Prostate gland (tissue), 2 donors: ENCODE measurements around the gene NHS. TPM values are rescaled to one million over a fixed set of nuclear protein-coding genes. Genes with fewer than 3 reads are reported as not detected.
"Not testable (repeated sequence)": the region's sequence is repeated elsewhere in the genome, so short reads cannot be mapped to it uniquely, and the experiment has no call there.

ENCODE experiments used
- DNase-seq: peaks from one replicate; pipeline ENCODE4 v3.0.0-alpha.2; 2019; ENCODE audit warnings: low spot score
- H3K27ac ChIP-seq, 2 donors: fragments of 200-600 bp; sonication (generic); 2 replicates each; pipeline ENCODE4 v1.5.1; 2017 to 2019
- H3K27me3 ChIP-seq: fragments of 200-600 bp; sonication (generic); replicated peaks from 2 replicates; pipeline ENCODE4 v1.5.1; 2019; ENCODE audit not compliant: insufficient read depth
- H3K36me3 ChIP-seq, 2 donors: fragments of 200-600 bp; sonication (generic); 1 replicate in 1 of 2; 2 replicates in 1 of 2; pipeline versions ENCODE4 v1.5.1 to v1.8.1; 2017 to 2019
- H3K4me1 ChIP-seq: fragments of 200-600 bp; sonication (generic); replicated peaks from 2 replicates; pipeline ENCODE4 v1.5.1; 2019
- H3K4me3 ChIP-seq, 2 donors: fragments of 200-600 bp; sonication (generic); 2 replicates each; pipeline ENCODE4 v1.5.1; 2017 to 2019
- H3K9me3 ChIP-seq: fragments of 200-600 bp; sonication (generic); 2 replicates; pipeline ENCODE4 v1.5.1; 2017
- POLR2A ChIP-seq: fragments of 450-650 bp; IDR thresholded peaks from one replicate; pipeline ENCODE4 v1.6.1; 2016; ENCODE audit warnings: antibody characterized with exemption, mild to moderate bottlenecking
- POLR2AphosphoS5 ChIP-seq: sonication (generic); formaldehyde crosslinking; IDR thresholded peaks from one replicate; pipeline ENCODE4 v1.6.1; 2017; ENCODE audit warnings: antibody characterized with exemption
- WGBS: methylation state at CpG from one replicate; pipeline ENCODE4 v1.1.5; 2018; 5-methylcytosine and 5-hydroxymethylcytosine counted together
- intact Hi-C: fragments of 100-400 bp; cut with DNase I; formaldehyde crosslinking; loops from one replicate; pipeline ENCODE4 v1.14.2; 2022
- total RNA-seq, 2 donors: library from RNA; depleted of rRNA; stranded (reverse); fragments of >200 nt; gene quantifications; one replicate each; pipeline ENCODE4 v1.1.0, GENCODE V29; 2016
- TF ChIP-seq, protein P1 (sequence below), 4 experiments: fragments of 200-600 bp in 2 of 4; fragments of 450-650 bp in 2 of 4; sonication (generic) in 2 of 4; IDR thresholded peaks; 1 replicate in 3 of 4; 2 replicates in 1 of 4; pipeline ENCODE4 v1.5.1; 2016 to 2019; ENCODE audit warnings: antibody characterized with exemption in 4 of 4, mild to moderate bottlenecking in 2 of 4, moderate library complexity in 2 of 4

Gene NHS
- total RNA-seq, 2 donors from 2014 or later: 4.8 to 17.7 TPM

DNA sequence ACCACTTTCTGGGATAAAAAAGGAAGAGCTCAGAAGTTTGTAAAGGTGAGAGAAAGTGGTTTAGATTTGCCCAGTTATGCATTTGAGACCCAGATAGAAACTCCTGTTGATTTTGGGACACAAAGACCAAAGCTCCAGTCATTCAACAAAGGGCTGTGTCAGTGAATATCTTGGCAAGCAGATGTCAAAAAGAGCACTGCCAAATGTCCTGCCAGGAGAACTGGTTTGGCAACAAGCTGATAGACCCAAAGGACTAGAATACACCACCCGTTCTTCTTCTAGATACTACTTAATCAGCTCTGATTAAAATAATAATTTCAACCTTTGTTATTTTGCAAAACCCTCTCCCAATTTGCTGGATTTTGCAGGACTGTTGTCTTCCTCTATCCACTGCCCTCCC, 121.4 kb downstream of the NHS start:
- WGBS: 31% methylated on average over 1 of the region's 1 CpG
- TF ChIP-seq, protein P1, sequence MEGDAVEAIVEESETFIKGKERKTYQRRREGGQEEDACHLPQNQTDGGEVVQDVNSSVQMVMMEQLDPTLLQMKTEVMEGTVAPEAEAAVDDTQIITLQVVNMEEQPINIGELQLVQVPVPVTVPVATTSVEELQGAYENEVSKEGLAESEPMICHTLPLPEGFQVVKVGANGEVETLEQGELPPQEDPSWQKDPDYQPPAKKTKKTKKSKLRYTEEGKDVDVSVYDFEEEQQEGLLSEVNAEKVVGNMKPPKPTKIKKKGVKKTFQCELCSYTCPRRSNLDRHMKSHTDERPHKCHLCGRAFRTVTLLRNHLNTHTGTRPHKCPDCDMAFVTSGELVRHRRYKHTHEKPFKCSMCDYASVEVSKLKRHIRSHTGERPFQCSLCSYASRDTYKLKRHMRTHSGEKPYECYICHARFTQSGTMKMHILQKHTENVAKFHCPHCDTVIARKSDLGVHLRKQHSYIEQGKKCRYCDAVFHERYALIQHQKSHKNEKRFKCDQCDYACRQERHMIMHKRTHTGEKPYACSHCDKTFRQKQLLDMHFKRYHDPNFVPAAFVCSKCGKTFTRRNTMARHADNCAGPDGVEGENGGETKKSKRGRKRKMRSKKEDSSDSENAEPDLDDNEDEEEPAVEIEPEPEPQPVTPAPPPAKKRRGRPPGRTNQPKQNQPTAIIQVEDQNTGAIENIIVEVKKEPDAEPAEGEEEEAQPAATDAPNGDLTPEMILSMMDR (IDR thresholded peaks at IDR 0.05): no peak
- TF ChIP-seq POLR2AphosphoS5: peak; percentile 64
- peak; percentile 72 for DNase-seq
- intact Hi-C loops: no loop called here
- no peak overlapping the region for H3K27ac ChIP-seq
- no peaks in the 10 kb centered on the region for H3K9me3 ChIP-seq
- H3K36me3 ChIP-seq: no peaks in the 10 kb centered on the region
- no peaks in the 10 kb centered on the region for H3K4me1 ChIP-seq
- H3K27me3 ChIP-seq: no peaks in the 10 kb centered on the region
- no peak overlapping the region for H3K4me3 ChIP-seq

DNA sequence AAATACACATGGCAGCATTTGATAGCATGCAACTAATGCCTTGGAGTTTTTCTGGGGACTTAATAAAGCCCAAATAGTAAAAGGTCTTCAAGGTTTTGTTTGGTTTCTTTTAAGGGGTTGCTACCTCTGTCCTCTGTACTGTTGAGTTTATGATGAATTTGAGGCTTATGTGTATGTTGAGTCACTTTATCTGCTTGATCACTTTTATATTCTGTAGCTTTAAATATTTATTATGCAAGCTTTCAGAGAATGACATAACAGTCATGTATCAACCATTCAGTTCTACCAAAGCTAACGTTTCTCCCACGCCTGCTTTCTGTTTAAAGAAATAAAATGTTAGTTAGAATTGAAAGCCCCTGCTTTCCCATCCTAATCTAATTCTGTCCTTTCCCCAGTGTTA, 122.2 kb downstream of the NHS start:
- 38% methylated on average over 2 of the region's 2 CpGs for WGBS
- Histone ChIP-seq H3K27ac (no peak overlapping the region), H3K4me3 (no peak overlapping the region), H3K27me3 (no peaks in the 10 kb centered on the region), H3K4me1 (no peaks in the 10 kb centered on the region), H3K9me3 (no peaks in the 10 kb centered on the region), H3K36me3 (no peaks in the 10 kb centered on the region)
- DNase-seq: no peak
- TF ChIP-seq POLR2A: no peak
- no peak for TF ChIP-seq POLR2AphosphoS5
- TF ChIP-seq, protein P1 (IDR thresholded peaks at IDR 0.05): no peak
- intact Hi-C loops: no loop called here

DNA sequence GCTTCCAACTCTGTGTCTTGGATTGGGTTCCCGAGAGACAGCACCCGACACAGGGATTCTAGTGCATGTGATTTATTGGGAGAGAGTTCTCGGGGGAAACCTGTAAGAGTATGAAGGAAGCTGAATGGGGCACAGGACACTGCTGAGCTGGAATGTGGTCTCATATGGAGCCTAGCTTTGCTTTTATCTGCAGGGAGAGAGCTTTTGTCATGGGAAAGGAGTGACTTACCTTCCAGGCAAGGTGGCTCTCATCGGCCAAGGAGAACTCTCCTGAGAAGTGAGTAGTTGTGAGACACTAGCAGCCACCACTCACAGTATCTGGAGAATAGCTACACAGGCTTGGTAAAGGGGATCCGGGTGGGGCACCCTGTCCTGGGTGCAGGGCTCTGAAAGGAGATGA, 124.5 kb downstream of the NHS start:
- H3K27ac ChIP-seq: no peak overlapping the region
- TF ChIP-seq POLR2AphosphoS5 (no peak), POLR2A (no peak)
- TF ChIP-seq, protein P1 (IDR thresholded peaks at IDR 0.05): no peak
- WGBS: 91% methylated on average over 5 of the region's 5 CpGs
- no peak overlapping the region for H3K4me3 ChIP-seq
- H3K27me3 ChIP-seq: no peaks in the 10 kb centered on the region
- intact Hi-C loops: no loop called here
- DNase-seq: no peak
- H3K4me1 ChIP-seq: no peaks in the 10 kb centered on the region
- H3K36me3 ChIP-seq: no peaks in the 10 kb centered on the region
- H3K9me3 ChIP-seq: no peaks in the 10 kb centered on the region

DNA sequence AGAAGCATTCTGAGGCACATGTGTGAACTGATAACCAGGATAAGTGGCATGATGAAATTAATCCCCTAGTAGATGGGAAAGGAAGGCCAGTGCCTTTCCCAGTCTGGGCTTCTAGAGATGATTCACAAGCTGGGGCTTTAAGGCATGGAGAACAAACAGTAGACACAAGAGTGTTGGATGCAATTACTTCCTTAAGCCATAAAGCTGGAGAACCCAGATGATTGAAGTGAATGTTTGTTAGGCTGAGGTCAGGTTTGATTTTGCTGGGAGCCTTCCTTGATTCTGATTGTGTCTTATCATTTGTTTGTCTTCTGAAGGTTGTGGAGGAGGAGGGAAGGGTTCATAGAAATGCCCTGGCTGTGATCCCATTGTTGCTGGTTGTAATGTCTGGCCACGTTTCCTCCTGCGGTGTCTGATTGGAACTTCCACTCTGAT, 125.2 kb downstream of the NHS start:
- Histone ChIP-seq H3K27ac (no peak overlapping the region), H3K27me3 (no peaks in the 10 kb centered on the region), H3K4me1 (no peaks in the 10 kb centered on the region), H3K9me3 (no peaks in the 10 kb centered on the region), H3K4me3 (no peak overlapping the region), H3K36me3 (no peaks in the 10 kb centered on the region)
- 20% methylated on average over 1 of the region's 2 CpGs for WGBS
- TF ChIP-seq, protein P1 (IDR thresholded peaks at IDR 0.05): no peak
- TF ChIP-seq POLR2AphosphoS5 (no peak), POLR2A (no peak)
- intact Hi-C loops: no loop called here
- no peak for DNase-seq

DNA sequence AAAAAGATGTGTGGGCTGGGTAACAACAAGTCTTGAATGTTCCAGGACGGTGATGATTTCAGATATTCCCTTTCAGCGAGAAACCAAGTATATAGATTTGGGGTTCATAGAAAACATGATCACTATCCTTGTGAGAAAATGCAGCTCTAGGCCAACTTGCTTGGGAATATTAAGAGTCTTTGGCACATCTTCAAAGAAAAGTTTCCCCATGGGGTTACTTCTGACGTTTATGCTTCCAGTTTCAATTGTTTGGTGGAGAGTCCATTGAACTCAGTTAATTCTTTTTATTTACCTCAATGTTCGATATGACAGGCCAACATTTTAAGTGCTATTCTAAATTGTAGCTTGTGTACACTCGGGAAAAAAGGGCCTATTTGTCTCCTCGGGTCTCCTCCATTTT, 126.7 kb downstream of the NHS start:
- 46% methylated on average over 5 of the region's 6 CpGs for WGBS
- Histone ChIP-seq H3K4me3 (no peak overlapping the region), H3K36me3 (no peaks in the 10 kb centered on the region), H3K9me3 (no peaks in the 10 kb centered on the region), H3K4me1 (no peaks in the 10 kb centered on the region), H3K27ac (no peak overlapping the region), H3K27me3 (no peaks in the 10 kb centered on the region)
- intact Hi-C loops: no loop called here
- TF ChIP-seq, protein P1 (IDR thresholded peaks at IDR 0.05): no peak
- TF ChIP-seq POLR2AphosphoS5: no peak
- TF ChIP-seq POLR2A: no peak
- no peak for DNase-seq

DNA sequence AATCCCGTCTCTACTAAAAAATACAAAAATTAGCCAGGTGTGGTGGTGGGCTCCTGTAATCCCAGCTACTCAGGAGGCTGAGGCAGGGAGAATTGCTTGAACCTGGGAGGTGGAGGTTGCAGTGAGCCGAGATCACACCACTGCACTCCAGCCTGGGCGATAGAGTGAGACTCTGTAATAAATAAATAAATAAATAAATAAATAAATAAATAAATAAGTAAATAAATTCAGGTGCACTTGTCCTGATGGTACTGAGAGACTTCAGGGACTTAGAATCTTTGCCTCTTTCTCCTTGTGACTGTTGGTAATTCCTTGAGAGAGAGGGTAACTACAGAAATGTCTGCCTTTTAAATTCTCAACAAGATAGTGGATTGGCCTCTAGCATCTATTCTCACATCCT, 131.4 kb downstream of the NHS start:
- H3K27me3 ChIP-seq, H3K4me3 ChIP-seq, H3K4me1 ChIP-seq, intact Hi-C loops, H3K36me3 ChIP-seq, DNase-seq, H3K27ac ChIP-seq, H3K9me3 ChIP-seq: not testable (repeated sequence)
- 100% methylated on average over 3 of the region's 3 CpGs for WGBS
